A549 (cell line): ENCODE results near the gene MYBL2. TPM values are rescaled to one million over a fixed set of nuclear protein-coding genes. Genes with fewer than 3 reads are reported as not detected.

Experiments used
- ATAC-seq, 2 experiments: fragments of 200-7000 bp in 1 of 2; fragments of >200 bp in 1 of 2; cut with Nextera tagmentation in 1 of 2; cut with Tn5 transposase in 1 of 2; 3 replicates each; pipeline versions ENCODE4 v1.8.0 to v1.9.1; 2018 to 2020; ENCODE audit warnings: mild to moderate bottlenecking in 1 of 2, moderate library complexity in 1 of 2
- CTCF ChIA-PET: fragments of 300-600 bp; sonication (Branson Sonifier 250); formaldehyde crosslinking; extraction: SDS; loops from one replicate; lab custom pipeline; 2021; ENCODE audit warnings: antibody characterized with exemption, inconsistent platforms; lab: Yijun Ruan, JAX
- POLR2A ChIA-PET: fragments of 350-600 bp; formaldehyde crosslinking; extraction: SDS; loops from one replicate; lab custom pipeline; 2021; ENCODE audit warnings: antibody characterized with exemption, inconsistent platforms; lab: Yijun Ruan, JAX
- DNase-seq, 2 experiments: peaks; one replicate each; pipeline versions ENCODE4 v3.0.0 to v3.0.0-alpha.2; 2011 to 2016; ENCODE audit warnings: low read depth in 1 of 2, low spot score in 1 of 2
- FAIRE-seq: peaks from 2 replicates; lab custom pipeline; 2011; peaks lifted over from hg19 to GRCh38; lab: Jason Lieb, UNC
- H3K27ac ChIP-seq, 2 experiments: fragments of >200 bp; sonication (Bioruptor Twin); formaldehyde crosslinking; 3 replicates each; pipeline ENCODE4 v1.5.1; 2016 to 2017
- H3K4me1 ChIP-seq: fragments of >200 bp; sonication (Bioruptor Twin); formaldehyde crosslinking; 3 replicates; pipeline ENCODE4 v1.6.1; 2016
- H3K4me2 ChIP-seq: fragments of >200 bp; sonication (Bioruptor Twin); formaldehyde crosslinking; 3 replicates; pipeline ENCODE4 v1.6.1; 2016
- H3K4me3 ChIP-seq: fragments of >200 bp; sonication (Bioruptor Twin); formaldehyde crosslinking; 3 replicates; pipeline ENCODE4 v1.5.1; 2016
- H3K9me3 ChIP-seq: fragments of >200 bp; sonication (Bioruptor Twin); formaldehyde crosslinking; 3 replicates; pipeline ENCODE4 v1.6.1; 2016
- EHF ChIP-seq: fragments of 250-450 bp; sonication (Bioruptor Pico); IDR thresholded peaks from 2 replicates; pipeline ENCODE4 v1.5.0; 2020; ENCODE audit warnings: mild to moderate bottlenecking
- EHMT2 ChIP-seq: fragments of 200-600 bp; sonication (generic); IDR thresholded peaks from 2 replicates; pipeline ENCODE4 v1.6.1; 2016; ENCODE audit warnings: antibody characterized with exemption, low read depth, mild to moderate bottlenecking, moderate library complexity
- GATA3 ChIP-seq: IDR thresholded peaks from 2 replicates; pipeline ENCODE4 v1.6.1; 2012; ENCODE audit warnings: borderline replicate concordance
- HDAC2 ChIP-seq: fragments of 200-600 bp; sonication (generic); IDR thresholded peaks from 2 replicates; pipeline ENCODE4 v1.6.1; 2016
- HOXA7 ChIP-seq: fragments of 250-450 bp; sonication (Bioruptor Pico); IDR thresholded peaks from 2 replicates; pipeline ENCODE4 v1.5.0; 2020; ENCODE audit warnings: mild to moderate bottlenecking, moderate library complexity
- HOXB13 ChIP-seq: fragments of 250-450 bp; sonication (Bioruptor Pico); IDR thresholded peaks from 2 replicates; pipeline ENCODE4 v1.5.0; 2020; ENCODE audit warnings: low read depth, mild to moderate bottlenecking, moderate library complexity
- JUN ChIP-seq, 2 experiments: fragments of >200 bp; sonication (Bioruptor Twin); formaldehyde crosslinking; IDR thresholded peaks; 2 replicates in 1 of 2; 3 replicates in 1 of 2; pipeline ENCODE4 v1.6.1; 2016 to 2017
- KDM1A ChIP-seq: fragments of 200-600 bp; sonication (generic); IDR thresholded peaks from 2 replicates; pipeline ENCODE4 v1.6.1; 2016; ENCODE audit warnings: low read depth, mild to moderate bottlenecking
- KDM5A ChIP-seq: fragments of 200-600 bp; sonication (generic); IDR thresholded peaks from 2 replicates; pipeline ENCODE4 v1.6.1; 2016; ENCODE audit warnings: antibody characterized with exemption, mild to moderate bottlenecking
- MYC ChIP-seq: IDR thresholded peaks from 2 replicates; pipeline ENCODE4 v1.6.1; 2012; ENCODE audit warnings: mild to moderate bottlenecking, inconsistent platforms, low read length, improper control_type of control experiment, borderline replicate concordance
- RAD21 ChIP-seq, 2 experiments: fragments of >200 bp in 1 of 2; sonication (Bioruptor Twin) in 1 of 2; formaldehyde crosslinking in 1 of 2; IDR thresholded peaks in 1 of 2; conservative IDR thresholded peaks in 1 of 2; 2 replicates in 1 of 2; 3 replicates in 1 of 2; pipeline ENCODE4 v1.6.1; 2012 to 2018; ENCODE audit warnings: inconsistent platforms in 1 of 2
- SREBF2 ChIP-seq: fragments of 450-650 bp; IDR thresholded peaks from 2 replicates; pipeline ENCODE4 v1.6.1; 2014; ENCODE audit warnings: mild to moderate bottlenecking, moderate library complexity
- TFCP2L1 ChIP-seq: fragments of 250-450 bp; sonication (Bioruptor Pico); IDR thresholded peaks from 2 replicates; pipeline ENCODE4 v1.5.0; 2021; ENCODE audit warnings: mild to moderate bottlenecking
- ZNF302 ChIP-seq: fragments of 250-450 bp; sonication (Bioruptor Pico); IDR thresholded peaks from 2 replicates; pipeline ENCODE4 v1.9.0; 2021; ENCODE audit warnings: inconsistent platforms, mild to moderate bottlenecking, moderate library complexity
- WGBS: methylation state at CpG from one replicate; pipeline ENCODE4 v1.1.6; 2017; ENCODE audit errors: missing lambda C conversion rate; 5-methylcytosine and 5-hydroxymethylcytosine counted together
- polyA plus RNA-seq, 4 experiments: library from polyadenylated mRNA; depleted of rRNA in 3 of 4; stranded (reverse); fragments of >200 nt; fragmentation: RNase III in 1 of 4; extraction: RNeasy Plus Mini Kit Qiagen cat#74134 plus additional on column Dnase treatment in 1 of 4; gene quantifications; 2 replicates in 3 of 4; 3 replicates in 1 of 4; pipeline ENCODE4 v1.2.3, GENCODE V29; 2011 to 2017
- TF ChIP-seq, protein P1 (sequence below): fragments of >200 bp; sonication (Bioruptor Twin); formaldehyde crosslinking; IDR thresholded peaks from 2 replicates; pipeline ENCODE4 v1.6.1; 2016
- TF ChIP-seq, protein P2 (sequence below): fragments of 250-450 bp; sonication (Bioruptor Pico); IDR thresholded peaks from 2 replicates; pipeline ENCODE4 v1.5.0; 2021; ENCODE audit warnings: mild to moderate bottlenecking, moderate library complexity, borderline replicate concordance
- TF ChIP-seq, protein P3 (sequence below): fragments of 150-350 bp; IDR thresholded peaks from 2 replicates; pipeline ENCODE4 v1.6.1; 2014; ENCODE audit warnings: low read depth, mild to moderate bottlenecking, low read length
- TF ChIP-seq, protein P4 (sequence below): fragments of 200-600 bp; sonication (generic); IDR thresholded peaks from 2 replicates; pipeline ENCODE4 v1.6.1; 2016; ENCODE audit warnings: antibody characterized with exemption, mild to moderate bottlenecking, moderate library complexity

Gene MYBL2
- polyA plus RNA-seq, 2 of the 4 experiments (the other 2 are of a cell fraction) = 19.9 to 53.7 TPM

DNA sequence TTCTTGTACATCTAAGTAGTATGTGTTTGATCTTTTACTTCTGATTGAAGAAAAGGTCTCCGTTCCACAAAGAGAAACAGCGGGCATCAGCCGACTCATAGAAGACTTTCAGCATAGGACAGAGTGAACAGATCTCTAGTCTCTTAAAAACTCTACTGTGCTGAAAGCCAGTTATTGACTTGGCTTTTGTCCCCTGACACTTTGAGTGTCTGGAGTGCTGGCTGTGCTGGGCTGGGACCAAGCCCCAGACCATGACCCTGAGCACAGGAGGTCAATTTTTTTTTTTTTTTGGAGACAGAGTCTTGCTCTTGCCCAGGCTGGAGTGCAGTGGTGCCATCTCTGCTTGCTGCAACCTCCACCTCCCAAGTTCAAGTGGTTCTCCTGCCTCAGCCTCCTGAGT is 27.8 kb downstream of the MYBL2 start:
- CTCF ChIA-PET = no interaction called here
- no peak for DNase-seq
- 95% methylated on average over 3 of the region's 3 CpGs for WGBS
- H3K9me3 ChIP-seq = no peaks in the 10 kb centered on the region
- H3K4me3 ChIP-seq = no peak overlapping the region
- H3K4me1 ChIP-seq = no peaks in the 10 kb centered on the region
- no peak for FAIRE-seq
- no peak for TF ChIP-seq KDM5A
- TF ChIP-seq HDAC2 = no peak
- TF ChIP-seq, all 56 proteins: peak for 0
- H3K4me2 ChIP-seq = no peak overlapping the region
- no peak overlapping the region for H3K27ac ChIP-seq
- no peak for ATAC-seq
- POLR2A ChIA-PET = no interaction called here

DNA sequence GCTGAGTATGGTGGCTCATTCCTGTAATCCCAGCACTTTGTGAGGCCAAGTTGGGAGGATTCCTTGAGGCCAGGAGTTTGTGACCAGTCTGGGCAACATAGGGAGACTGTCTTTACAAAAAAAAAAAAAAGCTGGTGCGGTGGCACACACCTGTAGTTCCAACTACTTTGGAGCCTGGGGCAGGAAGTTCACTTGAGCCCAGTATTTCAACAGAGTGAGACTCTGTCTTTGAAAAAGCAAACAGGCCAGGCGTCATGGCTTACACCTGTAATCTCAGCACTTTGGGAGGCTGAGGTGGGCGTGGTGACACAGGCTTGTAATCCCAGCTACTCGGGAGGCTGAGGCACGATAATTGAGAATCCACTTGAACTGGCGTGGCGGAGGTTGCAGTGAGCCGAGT is 28.7 kb downstream of the MYBL2 start:
- no peaks in the 10 kb centered on the region for H3K4me1 ChIP-seq
- H3K4me2 ChIP-seq = no peak overlapping the region
- DNase-seq (no peak), FAIRE-seq (no peak), ATAC-seq (no peak)
- WGBS = 93% methylated on average over 8 of the region's 8 CpGs
- no peak overlapping the region for H3K4me3 ChIP-seq
- POLR2A ChIA-PET = no interaction called here
- TF ChIP-seq, protein P1, sequence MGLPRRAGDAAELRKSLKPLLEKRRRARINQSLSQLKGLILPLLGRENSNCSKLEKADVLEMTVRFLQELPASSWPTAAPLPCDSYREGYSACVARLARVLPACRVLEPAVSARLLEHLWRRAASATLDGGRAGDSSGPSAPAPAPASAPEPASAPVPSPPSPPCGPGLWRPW = no peak
- no peak for TF ChIP-seq EHMT2
- TF ChIP-seq, protein P2, sequence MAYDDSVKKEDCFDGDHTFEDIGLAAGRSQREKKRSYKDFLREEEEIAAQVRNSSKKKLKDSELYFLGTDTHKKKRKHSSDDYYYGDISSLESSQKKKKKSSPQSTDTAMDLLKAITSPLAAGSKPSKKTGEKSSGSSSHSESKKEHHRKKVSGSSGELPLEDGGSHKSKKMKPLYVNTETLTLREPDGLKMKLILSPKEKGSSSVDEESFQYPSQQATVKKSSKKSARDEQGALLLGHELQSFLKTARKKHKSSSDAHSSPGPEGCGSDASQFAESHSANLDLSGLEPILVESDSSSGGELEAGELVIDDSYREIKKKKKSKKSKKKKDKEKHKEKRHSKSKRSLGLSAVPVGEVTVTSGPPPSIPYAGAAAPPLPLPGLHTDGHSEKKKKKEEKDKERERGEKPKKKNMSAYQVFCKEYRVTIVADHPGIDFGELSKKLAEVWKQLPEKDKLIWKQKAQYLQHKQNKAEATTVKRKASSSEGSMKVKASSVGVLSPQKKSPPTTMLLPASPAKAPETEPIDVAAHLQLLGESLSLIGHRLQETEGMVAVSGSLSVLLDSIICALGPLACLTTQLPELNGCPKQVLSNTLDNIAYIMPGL = no peak
- no peak for TF ChIP-seq KDM1A
- no peak for TF ChIP-seq SREBF2
- TF ChIP-seq EHF (CRISPR knock-in tag) = no peak
- no peak for TF ChIP-seq HOXA7 (CRISPR knock-in tag)
- TF ChIP-seq, all 56 proteins: peak for 0
- CTCF ChIA-PET = no interaction called here
- H3K9me3 ChIP-seq = no peaks in the 10 kb centered on the region
- H3K27ac ChIP-seq = no peak overlapping the region

DNA sequence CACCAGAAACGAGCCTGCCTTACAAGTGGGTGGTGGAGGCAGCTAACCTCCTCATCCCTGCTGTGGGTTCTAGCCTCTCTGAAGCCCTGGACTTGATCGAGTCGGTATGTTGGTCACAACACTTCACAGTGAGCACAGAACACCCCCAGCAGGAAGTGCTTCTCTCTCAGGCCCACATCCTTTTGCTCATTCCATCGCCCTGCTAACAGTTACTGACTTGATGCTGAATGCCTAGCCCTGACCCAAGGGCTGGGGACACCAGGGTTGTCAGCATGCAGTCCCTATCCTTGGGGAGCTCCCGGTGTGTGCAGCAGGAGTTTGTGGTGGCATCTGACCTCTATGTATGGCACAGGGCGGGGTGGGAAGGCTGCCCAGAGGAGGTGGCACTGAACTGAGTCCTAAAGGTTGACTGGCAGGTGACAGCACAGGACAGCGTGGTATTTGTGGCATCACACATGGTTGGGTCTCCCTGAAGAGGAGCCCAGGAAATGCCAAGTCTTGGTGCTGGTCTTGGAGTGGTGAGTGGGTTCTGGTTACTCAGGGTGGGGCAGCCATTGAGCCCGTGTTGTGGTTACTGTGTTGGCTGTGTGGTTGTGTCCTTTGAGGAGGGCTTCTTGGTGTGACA is 33.1 kb downstream of the MYBL2 start:
- WGBS = 93% methylated on average over 7 of the region's 8 CpGs
- ChIA-PET POLR2A (no interaction called here), CTCF (interaction anchor here (1.7 to 2.7 kb wide), 2 partner anchors 8 to 162 kb away, joined by 4 to 11 read pairs; no protein-coding TSS in a partner anchor)
- no peak for ATAC-seq
- TF ChIP-seq HDAC2 (no peak), ZNF302 (CRISPR knock-in tag) (no peak), KDM5A (no peak), JUN (IDR thresholded peaks at IDR 0.05) (no peak), MYC (no peak), TFCP2L1 (CRISPR knock-in tag) (no peak), GATA3 (no peak), HOXB13 (no peak), RAD21 (conservative IDR thresholded peaks at IDR 0.05 in 1 of 2, IDR thresholded peaks at IDR 0.05 in 1 of 2) (no peak)
- TF ChIP-seq, protein P3, sequence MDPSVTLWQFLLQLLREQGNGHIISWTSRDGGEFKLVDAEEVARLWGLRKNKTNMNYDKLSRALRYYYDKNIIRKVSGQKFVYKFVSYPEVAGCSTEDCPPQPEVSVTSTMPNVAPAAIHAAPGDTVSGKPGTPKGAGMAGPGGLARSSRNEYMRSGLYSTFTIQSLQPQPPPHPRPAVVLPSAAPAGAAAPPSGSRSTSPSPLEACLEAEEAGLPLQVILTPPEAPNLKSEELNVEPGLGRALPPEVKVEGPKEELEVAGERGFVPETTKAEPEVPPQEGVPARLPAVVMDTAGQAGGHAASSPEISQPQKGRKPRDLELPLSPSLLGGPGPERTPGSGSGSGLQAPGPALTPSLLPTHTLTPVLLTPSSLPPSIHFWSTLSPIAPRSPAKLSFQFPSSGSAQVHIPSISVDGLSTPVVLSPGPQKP = no peak
- TF ChIP-seq, protein P4, sequence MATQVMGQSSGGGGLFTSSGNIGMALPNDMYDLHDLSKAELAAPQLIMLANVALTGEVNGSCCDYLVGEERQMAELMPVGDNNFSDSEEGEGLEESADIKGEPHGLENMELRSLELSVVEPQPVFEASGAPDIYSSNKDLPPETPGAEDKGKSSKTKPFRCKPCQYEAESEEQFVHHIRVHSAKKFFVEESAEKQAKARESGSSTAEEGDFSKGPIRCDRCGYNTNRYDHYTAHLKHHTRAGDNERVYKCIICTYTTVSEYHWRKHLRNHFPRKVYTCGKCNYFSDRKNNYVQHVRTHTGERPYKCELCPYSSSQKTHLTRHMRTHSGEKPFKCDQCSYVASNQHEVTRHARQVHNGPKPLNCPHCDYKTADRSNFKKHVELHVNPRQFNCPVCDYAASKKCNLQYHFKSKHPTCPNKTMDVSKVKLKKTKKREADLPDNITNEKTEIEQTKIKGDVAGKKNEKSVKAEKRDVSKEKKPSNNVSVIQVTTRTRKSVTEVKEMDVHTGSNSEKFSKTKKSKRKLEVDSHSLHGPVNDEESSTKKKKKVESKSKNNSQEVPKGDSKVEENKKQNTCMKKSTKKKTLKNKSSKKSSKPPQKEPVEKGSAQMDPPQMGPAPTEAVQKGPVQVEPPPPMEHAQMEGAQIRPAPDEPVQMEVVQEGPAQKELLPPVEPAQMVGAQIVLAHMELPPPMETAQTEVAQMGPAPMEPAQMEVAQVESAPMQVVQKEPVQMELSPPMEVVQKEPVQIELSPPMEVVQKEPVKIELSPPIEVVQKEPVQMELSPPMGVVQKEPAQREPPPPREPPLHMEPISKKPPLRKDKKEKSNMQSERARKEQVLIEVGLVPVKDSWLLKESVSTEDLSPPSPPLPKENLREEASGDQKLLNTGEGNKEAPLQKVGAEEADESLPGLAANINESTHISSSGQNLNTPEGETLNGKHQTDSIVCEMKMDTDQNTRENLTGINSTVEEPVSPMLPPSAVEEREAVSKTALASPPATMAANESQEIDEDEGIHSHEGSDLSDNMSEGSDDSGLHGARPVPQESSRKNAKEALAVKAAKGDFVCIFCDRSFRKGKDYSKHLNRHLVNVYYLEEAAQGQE = no peak
- Histone ChIP-seq H3K4me2 (no peak overlapping the region), H3K9me3 (no peaks in the 10 kb centered on the region), H3K27ac (no peak overlapping the region), H3K4me3 (no peak overlapping the region), H3K4me1 (no peaks in the 10 kb centered on the region)
- FAIRE-seq = no peak
- DNase-seq = no peak
